Measurements from ENCODE around the gene RELL2. TPM values are rescaled to one million over a fixed set of nuclear protein-coding genes. Genes with fewer than 3 reads are reported as not detected.
A peak's percentile ranks its signal among the peaks of the same experiment; 100 is the strongest.

RELL2 gene
- total RNA-seq, 1 experiment from 2014 or later: 23.8 TPM

- ChIA-PET CTCF (interaction anchor here (1.0 to 6.1 kb wide), 4 partner anchors 12 to 67 kb away, joined by 3 to 43 read pairs (median 4); partner anchors contain the start of genes DIAPH1 and FCHSD1), POLR2A (no interaction called here)
- Mint-ChIP-seq H3K36me3 (peaks cover 41% of the 10 kb centered on the region), H3K4me3 (no peak overlapping the region), H3K9me3 (no peaks in the 10 kb centered on the region), H3K27me3 (ENCODE audit: low read depth) (no peaks in the 10 kb centered on the region), H3K4me1 (peaks cover 8% of the 10 kb centered on the region), H3K27ac (no peak overlapping the region)
- DNase-seq (ENCODE audit: low spot score): no peak
- ATAC-seq: no peak
- TF ChIP-seq CTCF (IDR thresholded peaks at IDR 0.05) (no peak), ZNF317 (CRISPR knock-in tag; IDR thresholded peaks at IDR 0.05; ENCODE audit: borderline replicate concordance, low read depth) (no peak), ZNF232 (CRISPR knock-in tag; IDR thresholded peaks at IDR 0.05) (no peak), MYBL2 (CRISPR knock-in tag; IDR thresholded peaks at IDR 0.05) (no peak), FOXP1 (CRISPR knock-in tag; IDR thresholded peaks at IDR 0.05; ENCODE audit: borderline replicate concordance) (no peak)
Measured at GRCh38 chr5:141630570-141631140, 6.1 kb upstream of the RELL2 start.

- Mint-ChIP-seq H3K9me3 (no peaks in the 10 kb centered on the region), H3K27me3 (ENCODE audit: low read depth) (no peaks in the 10 kb centered on the region), H3K4me1 (peaks cover 15% of the 10 kb centered on the region), H3K36me3 (peaks cover 29% of the 10 kb centered on the region), H3K4me3 (no peak overlapping the region), H3K27ac (no peak overlapping the region)
- ATAC-seq (no peak), DNase-seq (ENCODE audit: low spot score) (no peak)
- ChIA-PET CTCF (interaction anchor here (2.4 to 6.1 kb wide), 2 partner anchors 14 to 41 kb away, joined by 7 to 43 read pairs; partner anchors contain the start of gene DIAPH1), POLR2A (interaction anchor here (1.2 kb wide), 1 partner anchor 14 kb away, joined by 3 read pairs; the partner anchor contains the start of gene DIAPH1)
- TF ChIP-seq CBFB (CRISPR knock-in tag; IDR thresholded peaks at IDR 0.05; ENCODE audit: low read depth) (no peak), TEAD1 (CRISPR knock-in tag; IDR thresholded peaks at IDR 0.05) (no peak), ZNF512 (CRISPR knock-in tag; IDR thresholded peaks at IDR 0.05; ENCODE audit: borderline replicate concordance) (no peak)
Measured at GRCh38 chr5:141632650-141633049, 4.1 kb upstream of the RELL2 start.

- TF ChIP-seq FOXK1 (CRISPR knock-in tag; IDR thresholded peaks at IDR 0.05) (no peak), ATF1 (CRISPR knock-in tag; IDR thresholded peaks at IDR 0.05) (no peak), ZNF121 (CRISPR knock-in tag; IDR thresholded peaks at IDR 0.05) (no peak), ZNF263 (CRISPR knock-in tag; IDR thresholded peaks at IDR 0.05; ENCODE audit: low read depth) (no peak), ZSCAN18 (CRISPR knock-in tag; IDR thresholded peaks at IDR 0.05) (no peak), MAX (CRISPR knock-in tag; IDR thresholded peaks at IDR 0.05) (no peak), ZNF416 (CRISPR knock-in tag; IDR thresholded peaks at IDR 0.05) (no peak)
- no peaks in the 10 kb centered on the region for H3K27me3 Mint-ChIP-seq (ENCODE audit: low read depth)
- H3K9me3 Mint-ChIP-seq: no peaks in the 10 kb centered on the region
- ChIA-PET POLR2A (no interaction called here), CTCF (interaction anchor here (0.8 to 6.1 kb wide), 4 partner anchors 8 to 76 kb away, joined by 3 to 43 read pairs (median 5); partner anchors contain the start of gene DIAPH1)
- ATAC-seq (no peak), DNase-seq (ENCODE audit: low spot score) (no peak)
- no peak overlapping the region for H3K4me3 Mint-ChIP-seq
- H3K27ac Mint-ChIP-seq: 0 out of 2 replicates have a peak overlapping the region, but pooled peaks have one; percentile 2
- H3K4me1 Mint-ChIP-seq: peaks cover 22% of the 10 kb centered on the region
- H3K36me3 Mint-ChIP-seq: peaks cover 15% of the 10 kb centered on the region
Measured at GRCh38 chr5:141633871-141634561, 2.8 kb upstream of the RELL2 start.

Data from WTC11 (cell line).